ENCODE results near the gene MYO5B. TPM values are rescaled to one million over a fixed set of nuclear protein-coding genes. Genes with fewer than 3 reads are reported as not detected.

Gene MYO5B
- total RNA-seq, 1 donor from 2014 or later, result 0.21 TPM

GRCh38 chr18:49880661-49881060 lies 314.3 kb downstream of the MYO5B start:
- intact Hi-C loops (cut with DNase I), result no loop called here
- H3K9me3 ChIP-seq, result no peaks in the 10 kb centered on the region
- H3K27me3 ChIP-seq, result no peaks in the 10 kb centered on the region
- no peak overlapping the region for H3K4me3 ChIP-seq
- H3K27ac ChIP-seq, result no peak overlapping the region
- DNase-seq (ENCODE audit: low spot score in 2 of 2), result no peak
- no peaks in the 10 kb centered on the region for H3K4me1 ChIP-seq
- H3K36me3 ChIP-seq, result no peaks in the 10 kb centered on the region
- no peak for TF ChIP-seq CTCF (IDR thresholded peaks at IDR 0.05)

GRCh38 chr18:49879271-49879580 lies 315.7 kb downstream of the MYO5B start:
- Histone ChIP-seq H3K4me1 (no peaks in the 10 kb centered on the region), H3K27ac (no peak overlapping the region), H3K4me3 (no peak overlapping the region), H3K27me3 (no peaks in the 10 kb centered on the region), H3K9me3 (no peaks in the 10 kb centered on the region), H3K36me3 (no peaks in the 10 kb centered on the region)
- no peak for DNase-seq (ENCODE audit: low spot score in 2 of 2)
- no peak for TF ChIP-seq CTCF (IDR thresholded peaks at IDR 0.05)
- intact Hi-C loops (cut with DNase I), result no loop called here

- TF ChIP-seq CTCF (IDR thresholded peaks at IDR 0.05), result no peak
These were observed 316.2 kb downstream of the MYO5B start for GRCh38 chr18:49878567-49879270.

GRCh38 chr18:49878015-49878414 lies 316.9 kb downstream of the MYO5B start:
- TF ChIP-seq CTCF (IDR thresholded peaks at IDR 0.05), result no peak
- no peaks in the 10 kb centered on the region for H3K27me3 ChIP-seq
- no peak overlapping the region for H3K27ac ChIP-seq
- intact Hi-C loops (cut with DNase I), result no loop called here
- H3K4me3 ChIP-seq, result no peak overlapping the region
- H3K4me1 ChIP-seq, result no peaks in the 10 kb centered on the region
- no peaks in the 10 kb centered on the region for H3K9me3 ChIP-seq
- DNase-seq (ENCODE audit: low spot score in 2 of 2), result peak in 1 of 2 donors; percentile 12
- H3K36me3 ChIP-seq, result no peaks in the 10 kb centered on the region

More at GRCh38 chr18:49878567-49879270, 316.2 kb downstream of the MYO5B start:
- H3K27me3 ChIP-seq, result no peaks in the 10 kb centered on the region
- H3K36me3 ChIP-seq, result no peaks in the 10 kb centered on the region
- peak in 1 of 2 donors; percentile 46 for DNase-seq (ENCODE audit: low spot score in 2 of 2)
- no peaks in the 10 kb centered on the region for H3K4me1 ChIP-seq
- H3K9me3 ChIP-seq, result no peaks in the 10 kb centered on the region
- H3K27ac ChIP-seq, result no peak overlapping the region
- intact Hi-C loops (cut with DNase I), result no loop called here
- no peak overlapping the region for H3K4me3 ChIP-seq

GRCh38 chr18:49876536-49876935 lies 318.4 kb downstream of the MYO5B start:
- no peak overlapping the region for H3K27ac ChIP-seq
- no peak overlapping the region for H3K4me3 ChIP-seq
- H3K36me3 ChIP-seq, result no peaks in the 10 kb centered on the region
- H3K4me1 ChIP-seq, result no peaks in the 10 kb centered on the region
- intact Hi-C loops (cut with DNase I), result no loop called here
- TF ChIP-seq CTCF (IDR thresholded peaks at IDR 0.05), result no peak
- no peaks in the 10 kb centered on the region for H3K9me3 ChIP-seq
- peak in 1 of 2 donors; percentile 58 for DNase-seq (ENCODE audit: low spot score in 2 of 2)
- H3K27me3 ChIP-seq, result no peaks in the 10 kb centered on the region

GRCh38 chr18:49875783-49876182 lies 319.2 kb downstream of the MYO5B start:
- Histone ChIP-seq H3K27ac (no peak overlapping the region), H3K36me3 (no peaks in the 10 kb centered on the region), H3K4me1 (no peaks in the 10 kb centered on the region), H3K9me3 (no peaks in the 10 kb centered on the region), H3K4me3 (no peak overlapping the region), H3K27me3 (no peaks in the 10 kb centered on the region)
- intact Hi-C loops (cut with DNase I), result no loop called here
- TF ChIP-seq CTCF (IDR thresholded peaks at IDR 0.05), result no peak
- no peak for DNase-seq (ENCODE audit: low spot score in 2 of 2)

Measured in ascending aorta (tissue), 2 donors.